ENCODE data around the gene PECR. TPM values are rescaled to one million over a fixed set of nuclear protein-coding genes. Genes with fewer than 3 reads are reported as not detected.

PECR gene
- total RNA-seq, 1 experiment from 2014 or later, result 26.0 TPM

DNA sequence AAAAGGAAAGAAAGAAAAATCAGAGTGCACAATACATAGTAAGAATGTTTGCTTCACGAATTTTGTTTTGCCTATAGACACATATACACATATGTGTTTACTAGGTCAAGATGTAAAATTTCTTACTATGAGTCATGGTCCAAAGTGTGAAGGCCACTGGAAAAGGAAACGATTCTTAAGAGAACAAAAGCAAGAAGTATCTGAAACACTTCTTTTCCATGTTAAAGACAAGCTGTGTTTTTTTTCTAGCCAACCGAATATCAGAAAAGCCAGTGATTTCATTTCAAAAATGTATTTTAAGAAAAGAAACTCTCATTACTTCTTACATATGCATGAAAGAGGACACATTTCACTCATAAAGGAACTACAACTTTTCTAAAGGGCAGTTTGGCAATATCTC lies 24.9 kb downstream of the PECR start:
- Histone ChIP-seq H3K9me2 (replicated peaks; ENCODE audit: low read length) (no peaks in the 10 kb centered on the region), H3K9me3 (ENCODE audit: low read length) (no peaks in the 10 kb centered on the region), H3K4me2 (ENCODE audit: low read length) (no peak overlapping the region), H3K36me3 (ENCODE audit: low read depth, low read length) (no peaks in the 10 kb centered on the region; the same call in 1 of the 2 replicates), H4K20me1 (ENCODE audit: low read length) (no peaks in the 10 kb centered on the region), H3K9ac (ENCODE audit: low read length) (no peak overlapping the region), H3K79me2 (ENCODE audit: low read length) (no peaks in the 10 kb centered on the region), H3K4me1 (ENCODE audit: insufficient read depth, low read length) (no peaks in the 10 kb centered on the region), H3F3A (ENCODE audit: low read length, unreplicated experiment) (no peaks in the 10 kb centered on the region), H3K27ac (ENCODE audit: low read length) (no peak overlapping the region), H3K27me3 (ENCODE audit: low read length) (no peaks in the 10 kb centered on the region), H2AFZ (ENCODE audit: low read length) (no peak overlapping the region), H3K4me3 (ENCODE audit: low read length) (no peak overlapping the region)
- intact Hi-C loops (cut with micrococcal nuclease), result no loop called here
- TF ChIP-seq EZH2 (IDR thresholded peaks at IDR 0.05; ENCODE audit: low read length, unreplicated experiment) (no peak), EZH2phosphoT487 (IDR thresholded peaks at IDR 0.05; ENCODE audit: borderline replicate concordance, low read length) (no peak)
- CTCF ChIA-PET, result no interaction called here
- no peak for ATAC-seq
- BruUV-seq (replicated peaks), result no TSS peak
- no peak for DNase-seq
- POLR2A ChIA-PET (ENCODE audit: unreplicated experiment), result no interaction called here

- Histone ChIP-seq H3K4me1 (ENCODE audit: insufficient read depth, low read length) (no peaks in the 10 kb centered on the region), H4K20me1 (ENCODE audit: low read length) (no peaks in the 10 kb centered on the region), H3K27me3 (ENCODE audit: low read length) (no peaks in the 10 kb centered on the region), H3K4me3 (ENCODE audit: low read length) (no peak overlapping the region), H3K9ac (ENCODE audit: low read length) (no peak overlapping the region), H3K79me2 (ENCODE audit: low read length) (no peaks in the 10 kb centered on the region), H3K27ac (ENCODE audit: low read length) (no peak overlapping the region), H3K9me3 (ENCODE audit: low read length) (no peaks in the 10 kb centered on the region), H3K36me3 (ENCODE audit: low read depth, low read length) (no peaks in the 10 kb centered on the region; the same call in 1 of the 2 replicates), H2AFZ (ENCODE audit: low read length) (no peak overlapping the region), H3K9me2 (replicated peaks; ENCODE audit: low read length) (no peaks in the 10 kb centered on the region), H3K4me2 (ENCODE audit: low read length) (no peak overlapping the region), H3F3A (ENCODE audit: low read length, unreplicated experiment) (no peaks in the 10 kb centered on the region)
- POLR2A ChIA-PET (ENCODE audit: unreplicated experiment), result no interaction called here
- ATAC-seq (no peak), DNase-seq (no peak)
- intact Hi-C loops (cut with micrococcal nuclease), result no loop called here
- TF ChIP-seq EZH2phosphoT487 (IDR thresholded peaks at IDR 0.05; ENCODE audit: borderline replicate concordance, low read length), result no peak
- TF ChIP-seq EZH2 (IDR thresholded peaks at IDR 0.05; ENCODE audit: low read length, unreplicated experiment), result no peak
- TF ChIP-seq CTCF (conservative IDR thresholded peaks at IDR 0.05; ENCODE audit: low read depth, low read length), result no peak
- CTCF ChIA-PET, result no interaction called here
- BruUV-seq (replicated peaks), result no TSS peak
Measured at GRCh38 chr2:216055680-216056079, 25.9 kb downstream of the PECR start.

DNA sequence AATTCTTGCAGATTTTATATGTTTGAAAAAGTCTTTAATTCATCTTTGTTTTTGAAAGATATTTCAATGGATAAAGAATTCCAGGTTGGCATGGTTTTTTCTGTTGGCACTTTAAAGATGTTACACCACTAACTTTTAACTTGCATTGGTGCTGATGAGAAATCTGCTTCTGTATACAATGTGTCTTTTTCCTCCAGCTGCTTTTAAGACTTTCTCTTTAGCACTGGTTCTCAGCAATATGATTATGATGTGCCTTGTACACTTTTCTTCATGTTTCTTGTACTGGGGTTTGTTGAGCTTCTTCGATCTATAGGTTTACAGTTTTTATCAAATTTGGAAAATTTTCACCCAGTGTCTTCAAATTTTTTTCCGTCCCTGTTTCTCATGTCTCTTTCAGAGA lies 29.2 kb downstream of the PECR start:
- no peaks in the 10 kb centered on the region for H3K27me3 ChIP-seq (ENCODE audit: low read length)

More for the DNA sequence above, 29.2 kb downstream of the PECR start:
- no TSS peak for BruUV-seq (replicated peaks)
- no peak overlapping the region for H3K4me3 ChIP-seq (ENCODE audit: low read length)
- ATAC-seq (no peak), DNase-seq (no peak)
- H2AFZ ChIP-seq (ENCODE audit: low read length), result no peak overlapping the region
- no peaks in the 10 kb centered on the region for H3K9me3 ChIP-seq (ENCODE audit: low read length)
- intact Hi-C loops (cut with micrococcal nuclease), result no loop called here
- POLR2A ChIA-PET (ENCODE audit: unreplicated experiment), result no interaction called here
- H3F3A ChIP-seq (ENCODE audit: low read length, unreplicated experiment), result no peaks in the 10 kb centered on the region
- no peaks in the 10 kb centered on the region for H3K36me3 ChIP-seq (ENCODE audit: low read depth, low read length)
- no peak overlapping the region for H3K9ac ChIP-seq (ENCODE audit: low read length)
- no peaks in the 10 kb centered on the region for H4K20me1 ChIP-seq (ENCODE audit: low read length)
- H3K27ac ChIP-seq (ENCODE audit: low read length), result no peak overlapping the region
- TF ChIP-seq EZH2phosphoT487 (IDR thresholded peaks at IDR 0.05; ENCODE audit: borderline replicate concordance, low read length) (no peak), CTCF (conservative IDR thresholded peaks at IDR 0.05; ENCODE audit: low read depth, low read length) (no peak), EZH2 (IDR thresholded peaks at IDR 0.05; ENCODE audit: low read length, unreplicated experiment) (no peak)
- no peak overlapping the region for H3K4me2 ChIP-seq (ENCODE audit: low read length)
- no peaks in the 10 kb centered on the region for H3K4me1 ChIP-seq (ENCODE audit: insufficient read depth, low read length)
- no peaks in the 10 kb centered on the region for H3K79me2 ChIP-seq (ENCODE audit: low read length)
- CTCF ChIA-PET, result no interaction called here
- H3K9me2 ChIP-seq (replicated peaks; ENCODE audit: low read length), result no peaks in the 10 kb centered on the region
